Esophagus muscularis mucosa (tissue), 4 donors: ENCODE results near the gene GJA10. TPM values are rescaled to one million over a fixed set of nuclear protein-coding genes. Genes with fewer than 3 reads are reported as not detected.

Experiments
- DNase-seq: peaks from one replicate; pipeline ENCODE4 v3.0.0-alpha.2; 2017; ENCODE audit errors: extremely low spot score
- H3K27ac ChIP-seq, 4 donors: fragments of 200-600 bp; sonication (generic); replicated peaks in 1 of 4; 1 replicate in 3 of 4; 2 replicates in 1 of 4; pipeline ENCODE4 v1.5.1; 2016 to 2019; ENCODE audit warnings: mild to moderate bottlenecking in 1 of 4
- H3K27me3 ChIP-seq, 4 donors: fragments of 200-600 bp; sonication (generic); one replicate each; pipeline versions ENCODE4 v1.5.1 to v1.6.0; 2016 to 2019
- H3K36me3 ChIP-seq, 4 donors: fragments of 200-600 bp; sonication (generic); one replicate each; pipeline ENCODE4 v1.5.1; 2016 to 2019
- H3K4me1 ChIP-seq, 4 donors: fragments of 200-600 bp; sonication (generic); one replicate each; pipeline ENCODE4 v1.5.1; 2016 to 2019
- H3K4me3 ChIP-seq, 4 donors: fragments of 200-600 bp; sonication (generic); 1 replicate in 2 of 4; 2 replicates in 2 of 4; pipeline ENCODE4 v1.5.1; 2016 to 2019; ENCODE audit warnings: mild to moderate bottlenecking in 4 of 4, moderate library complexity in 1 of 4
- H3K9me3 ChIP-seq, 4 donors: fragments of 200-600 bp; sonication (generic); 1 replicate in 3 of 4; 2 replicates in 1 of 4; pipeline ENCODE4 v1.5.1; 2016 to 2019
- EP300 ChIP-seq: sonication (generic); formaldehyde crosslinking; IDR thresholded peaks from one replicate; pipeline ENCODE4 v1.6.1; 2017; ENCODE audit warnings: antibody characterized with exemption
- POLR2A ChIP-seq: fragments of 450-650 bp; IDR thresholded peaks from one replicate; pipeline ENCODE4 v1.6.1; 2017; ENCODE audit warnings: antibody characterized with exemption, moderate library complexity, mild to moderate bottlenecking, low read depth
- POLR2AphosphoS5 ChIP-seq, 2 donors: sonication (generic); formaldehyde crosslinking; IDR thresholded peaks; one replicate each; pipeline ENCODE4 v1.6.1; 2017; ENCODE audit warnings: antibody characterized with exemption in 2 of 2
- WGBS: methylation state at CpG from one replicate; pipeline ENCODE4 v1.1.5; 2018; 5-methylcytosine and 5-hydroxymethylcytosine counted together
- intact Hi-C: fragments of 100-400 bp; cut with DNase I; formaldehyde crosslinking; loops from one replicate; pipeline ENCODE4 v1.15.1; 2023
- total RNA-seq, 4 donors: library from RNA; depleted of rRNA; stranded (reverse); fragments of >200 nt; gene quantifications; one replicate each; pipeline versions ENCODE4 v1.1.0 to v1.2.1, GENCODE V29; 2016
- TF ChIP-seq, protein P1 (sequence below), 3 experiments: fragments of 200-600 bp in 2 of 3; fragments of 450-650 bp in 1 of 3; sonication (generic) in 2 of 3; IDR thresholded peaks; one replicate each; pipeline ENCODE4 v1.5.1; 2017 to 2019; ENCODE audit warnings: antibody characterized with exemption in 3 of 3, mild to moderate bottlenecking in 2 of 3, moderate library complexity in 1 of 3

Gene GJA10
- total RNA-seq, 4 donors from 2014 or later: not detected

DNA sequence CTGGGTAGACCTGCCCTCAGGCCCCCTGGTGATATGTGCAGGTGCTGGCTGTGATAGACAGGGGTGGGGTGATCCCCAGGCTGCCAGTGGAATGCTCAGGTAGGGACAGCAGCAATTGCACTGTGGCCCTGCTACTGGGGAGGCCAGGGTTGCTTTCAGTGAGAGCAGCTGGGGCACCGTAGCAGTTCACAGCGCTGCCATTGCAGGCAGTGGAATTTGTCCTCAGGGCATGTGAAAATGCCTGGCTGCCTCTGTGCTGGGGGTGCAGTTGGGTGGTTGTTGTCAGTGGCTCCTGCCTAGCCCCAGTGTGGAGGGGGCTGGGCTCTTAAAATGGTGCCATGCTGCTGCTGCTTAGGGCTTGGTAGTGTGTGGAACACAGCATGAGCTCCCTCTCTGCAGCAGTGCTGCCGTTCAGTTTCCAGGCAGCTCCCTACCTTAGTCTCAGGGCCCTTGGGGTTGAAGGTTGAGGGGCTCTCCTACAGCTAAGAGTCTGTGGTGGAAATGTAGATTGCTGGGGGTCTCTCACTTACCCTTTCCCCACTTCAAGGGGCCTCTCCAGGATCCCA is 23.6 kb downstream of the GJA10 start:
- WGBS: 67% methylated on average over 3 of the region's 3 CpGs
- H3K4me1 ChIP-seq: no peaks in the 10 kb centered on the region

DNA sequence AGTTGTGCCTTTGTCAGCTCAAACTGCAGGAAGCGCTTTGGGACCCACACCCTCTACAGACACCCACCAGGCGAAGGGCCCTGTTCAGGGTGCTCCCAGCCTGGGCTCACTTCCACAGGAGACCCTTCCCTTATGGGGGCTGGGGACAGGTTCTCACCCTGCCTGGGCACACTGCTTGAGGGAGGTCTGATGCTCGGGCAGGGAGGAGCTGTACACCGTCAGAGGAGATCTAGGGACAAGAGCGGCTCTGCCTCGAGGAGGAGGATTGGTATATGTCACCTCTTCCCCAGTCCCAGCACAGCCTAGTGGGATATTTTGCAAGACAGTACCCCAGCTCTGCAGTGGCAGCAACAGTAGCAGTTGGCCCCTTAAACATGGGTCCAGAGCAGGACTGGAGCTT is 26.9 kb downstream of the GJA10 start:
- intact Hi-C loops: no loop called here
- no peak overlapping the region for H3K4me3 ChIP-seq
- peaks cover 0 to 16% (median 11%) of the 10 kb centered on the region in 4 donors for H3K9me3 ChIP-seq
- DNase-seq: peak; percentile 50
- H3K4me1 ChIP-seq: no peaks in the 10 kb centered on the region
- peaks cover 0 to 15% (median 0%) of the 10 kb centered on the region in 4 donors for H3K27me3 ChIP-seq
- TF ChIP-seq, protein P1, sequence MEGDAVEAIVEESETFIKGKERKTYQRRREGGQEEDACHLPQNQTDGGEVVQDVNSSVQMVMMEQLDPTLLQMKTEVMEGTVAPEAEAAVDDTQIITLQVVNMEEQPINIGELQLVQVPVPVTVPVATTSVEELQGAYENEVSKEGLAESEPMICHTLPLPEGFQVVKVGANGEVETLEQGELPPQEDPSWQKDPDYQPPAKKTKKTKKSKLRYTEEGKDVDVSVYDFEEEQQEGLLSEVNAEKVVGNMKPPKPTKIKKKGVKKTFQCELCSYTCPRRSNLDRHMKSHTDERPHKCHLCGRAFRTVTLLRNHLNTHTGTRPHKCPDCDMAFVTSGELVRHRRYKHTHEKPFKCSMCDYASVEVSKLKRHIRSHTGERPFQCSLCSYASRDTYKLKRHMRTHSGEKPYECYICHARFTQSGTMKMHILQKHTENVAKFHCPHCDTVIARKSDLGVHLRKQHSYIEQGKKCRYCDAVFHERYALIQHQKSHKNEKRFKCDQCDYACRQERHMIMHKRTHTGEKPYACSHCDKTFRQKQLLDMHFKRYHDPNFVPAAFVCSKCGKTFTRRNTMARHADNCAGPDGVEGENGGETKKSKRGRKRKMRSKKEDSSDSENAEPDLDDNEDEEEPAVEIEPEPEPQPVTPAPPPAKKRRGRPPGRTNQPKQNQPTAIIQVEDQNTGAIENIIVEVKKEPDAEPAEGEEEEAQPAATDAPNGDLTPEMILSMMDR (IDR thresholded peaks at IDR 0.05): no peak
- TF ChIP-seq POLR2AphosphoS5 (IDR thresholded peaks at IDR 0.05) (no peak), POLR2A (no peak), EP300 (no peak)
- no peaks in the 10 kb centered on the region for H3K36me3 ChIP-seq
- 86% methylated on average over 6 of the region's 6 CpGs for WGBS
- H3K27ac ChIP-seq: no peak overlapping the region

More for the DNA sequence above, 23.6 kb downstream of the GJA10 start:
- intact Hi-C loops: no loop called here
- TF ChIP-seq, protein P1 (IDR thresholded peaks at IDR 0.05): no peak
- TF ChIP-seq POLR2AphosphoS5 (IDR thresholded peaks at IDR 0.05) (no peak), POLR2A (no peak), EP300 (no peak)
- Histone ChIP-seq H3K4me3 (no peak overlapping the region), H3K27me3 (peaks cover 0 to 15% (median 0%) of the 10 kb centered on the region in 4 donors), H3K9me3 (peaks cover 0 to 22% (median 16%) of the 10 kb centered on the region in 4 donors), H3K36me3 (no peaks in the 10 kb centered on the region), H3K27ac (no peak overlapping the region)
- DNase-seq: peak; percentile 75

DNA sequence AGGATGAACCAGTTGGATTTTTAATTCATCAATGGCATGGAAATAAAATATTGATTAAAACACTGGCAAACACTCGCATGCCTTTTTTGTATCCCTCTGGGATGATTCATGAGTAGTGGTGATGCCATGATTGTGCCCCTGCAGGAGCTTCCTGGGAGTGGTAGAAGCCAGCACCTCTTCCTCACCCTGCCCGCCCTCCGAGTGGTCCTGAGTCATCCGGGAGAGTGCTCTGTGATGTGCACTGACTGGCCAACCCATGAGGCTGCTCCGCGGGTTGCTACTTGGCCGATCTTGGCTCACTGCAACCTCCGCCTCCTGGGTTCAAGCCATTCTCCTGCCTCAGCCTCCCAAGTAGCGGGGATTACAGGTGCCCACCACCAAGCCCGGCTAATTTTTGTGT is 27.4 kb downstream of the GJA10 start:
- no peak for DNase-seq
- Histone ChIP-seq H3K27me3 (peaks cover 0 to 15% (median 0%) of the 10 kb centered on the region in 4 donors), H3K27ac (no peak overlapping the region), H3K36me3 (no peaks in the 10 kb centered on the region), H3K9me3 (peaks cover 0 to 11% (median 7%) of the 10 kb centered on the region in 4 donors), H3K4me3 (no peak overlapping the region), H3K4me1 (no peaks in the 10 kb centered on the region)
- intact Hi-C loops: no loop called here
- no peak for TF ChIP-seq POLR2AphosphoS5 (IDR thresholded peaks at IDR 0.05)
- TF ChIP-seq, protein P1 (IDR thresholded peaks at IDR 0.05): no peak
- WGBS: 92% methylated on average over 7 of the region's 10 CpGs

- intact Hi-C loops: no loop called here
- WGBS: 69% methylated on average over 5 of the region's 5 CpGs
- Histone ChIP-seq H3K36me3 (no peaks in the 10 kb centered on the region), H3K27ac (no peak overlapping the region), H3K9me3 (no peaks in the 10 kb centered on the region), H3K4me3 (no peak overlapping the region), H3K4me1 (no peaks in the 10 kb centered on the region), H3K27me3 (peaks cover 0 to 15% (median 0%) of the 10 kb centered on the region in 4 donors)
- TF ChIP-seq EP300 (no peak), POLR2AphosphoS5 (IDR thresholded peaks at IDR 0.05) (no peak), POLR2A (no peak)
- TF ChIP-seq, protein P1 (IDR thresholded peaks at IDR 0.05): no peak
- DNase-seq: peak; percentile 91
These were observed 30.0 kb downstream of the GJA10 start for GRCh38 chr6:89924231-89924630.

DNA sequence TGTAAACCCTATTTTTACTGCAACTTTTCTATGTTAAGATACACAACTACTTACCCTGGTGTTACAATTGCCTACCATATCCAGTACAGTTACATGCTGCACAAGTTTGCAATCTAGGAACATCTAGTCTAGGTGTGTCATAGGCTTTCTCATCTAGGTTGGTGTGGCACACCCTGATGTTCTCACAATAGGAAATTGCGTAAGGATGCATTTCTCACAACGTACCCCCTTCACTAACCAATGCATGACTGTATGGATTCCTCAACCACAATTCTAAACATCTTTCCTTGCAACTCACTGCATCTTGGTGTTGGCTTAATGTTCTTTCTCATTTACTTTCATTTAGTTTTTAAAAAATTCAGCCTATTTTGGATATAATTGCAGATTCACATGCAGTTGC is 31.6 kb downstream of the GJA10 start:
- TF ChIP-seq POLR2A: no peak
- no peak for TF ChIP-seq POLR2AphosphoS5 (IDR thresholded peaks at IDR 0.05)
- TF ChIP-seq, protein P1 (IDR thresholded peaks at IDR 0.05): no peak
- no peak for TF ChIP-seq EP300
- peak; percentile 42 for DNase-seq
- H3K27me3 ChIP-seq: peaks cover 0 to 15% (median 0%) of the 10 kb centered on the region in 4 donors
- H3K27ac ChIP-seq: no peak overlapping the region
- intact Hi-C loops: no loop called here
- WGBS: 85% methylated on average over 2 of the region's 2 CpGs
- peaks cover 0 to 7% (median 3%) of the 10 kb centered on the region in 4 donors for H3K4me1 ChIP-seq
- no peak overlapping the region for H3K4me3 ChIP-seq
- H3K9me3 ChIP-seq: no peaks in the 10 kb centered on the region
- no peaks in the 10 kb centered on the region for H3K36me3 ChIP-seq
